Lung (tissue), 12 donors: ENCODE measurements around the gene DNAJC1. TPM values are rescaled to one million over a fixed set of nuclear protein-coding genes. Genes with fewer than 3 reads are reported as not detected.

Source experiments
- ATAC-seq: fragments of 200-7000 bp; cut with Tn5 transposase; one replicate; pipeline ENCODE4 v1.9.1; 2020; ENCODE audit warnings: moderate number of reproducible peaks; ENCODE audit not compliant: insufficient read depth, low FRiP score
- DNase-seq, 3 donors: peaks; one replicate each; pipeline ENCODE4 v3.0.0-alpha.2; 2013 to 2017
- H3K27ac ChIP-seq, 2 donors: one replicate each; pipeline ENCODE4 v1.5.1; 2013; ENCODE audit warnings: mild to moderate bottlenecking in 2 of 2, moderate library complexity in 2 of 2, control low read depth in 1 of 2, inconsistent platforms in 1 of 2, low read depth in 1 of 2, low read length in 1 of 2
- H3K27me3 ChIP-seq, 3 donors: one replicate each; pipeline ENCODE4 v1.5.1; 2013; ENCODE audit warnings: low read length in 2 of 3; ENCODE audit not compliant: control insufficient read depth in 3 of 3, insufficient read depth in 3 of 3
- H3K36me3 ChIP-seq, 4 donors: one replicate each; pipeline ENCODE4 v1.5.1; 2013; ENCODE audit warnings: low read length in 4 of 4, mild to moderate bottlenecking in 1 of 4, moderate library complexity in 1 of 4; ENCODE audit not compliant: control insufficient read depth in 4 of 4, insufficient read depth in 4 of 4
- H3K4me1 ChIP-seq, 5 donors: one replicate each; pipeline ENCODE4 v1.5.1; 2013; ENCODE audit warnings: low read length in 5 of 5, mild to moderate bottlenecking in 2 of 5, moderate library complexity in 1 of 5; ENCODE audit not compliant: control insufficient read depth in 5 of 5, insufficient read depth in 5 of 5
- H3K4me3 ChIP-seq: one replicate; pipeline ENCODE4 v1.5.1; 2013; ENCODE audit warnings: mild to moderate bottlenecking, control low read depth, moderate library complexity
- H3K9ac ChIP-seq, 2 donors: one replicate each; pipeline ENCODE4 v1.5.1; 2013; ENCODE audit warnings: low read length in 2 of 2, control low read depth in 1 of 2; ENCODE audit not compliant: insufficient read depth in 1 of 2
- H3K9me3 ChIP-seq, 4 donors: one replicate each; pipeline ENCODE4 v1.5.1; 2013; ENCODE audit warnings: low read length in 3 of 4, mild to moderate bottlenecking in 1 of 4, moderate library complexity in 1 of 4; ENCODE audit not compliant: control insufficient read depth in 4 of 4, insufficient read depth in 3 of 4
- CTCF ChIP-seq: IDR thresholded peaks from 2 replicates; pipeline ENCODE4 v1.5.1; 2012; ENCODE audit warnings: mild to moderate bottlenecking; ENCODE audit errors: control extremely low read depth, extremely low read depth
- WGBS, 2 donors: extraction: QIAGEN DNeasy Blood & Tissue Kit; methylation state at CpG; one replicate each; pipeline ENCODE4 v1.1.7; 2013; 5-methylcytosine and 5-hydroxymethylcytosine counted together
- polyA plus RNA-seq, 2 donors: library from polyadenylated mRNA; stranded (reverse); fragments of 200-250 nt; gene quantifications; one replicate each; pipeline ENCODE4 v1.2.1, GENCODE V29; 2013
- total RNA-seq, 2 donors: library from RNA; depleted of rRNA in 1 of 2; stranded (reverse); fragments of >200 nt in 1 of 2; gene quantifications; one replicate each; pipeline ENCODE4 v1.2.1, GENCODE V29; 2014 to 2021
- donor health status: control.
- donor health status: control.
- donor health status: Bipolar disorder and iron deficiency.
- donor health status: healthy.
- donor health status: DM: yes; HTN: yes; CAD: no.

The DNAJC1 gene
- total and polyA plus RNA-seq, 4 donors: 31.0 to 38.2 (median 35.6) TPM

- 82 to 88% methylated on average over 5 of the region's 5 CpGs for WGBS, 2 donors
- H3K4me3 ChIP-seq: no peak overlapping the region
- no peak for DNase-seq
- H3K27me3 ChIP-seq: no peaks in the 10 kb centered on the region
- no peak for ATAC-seq
- no peak overlapping the region for H3K9ac ChIP-seq
- no peak for TF ChIP-seq CTCF
- peaks cover 0 to 9% (median 0%) of the 10 kb centered on the region in 5 donors for H3K4me1 ChIP-seq
- peaks cover 0 to 1% (median 0%) of the 10 kb centered on the region in 4 donors for H3K36me3 ChIP-seq
- H3K9me3 ChIP-seq: no peaks in the 10 kb centered on the region
- no peak overlapping the region for H3K27ac ChIP-seq
Measured at GRCh38 chr10:21910798-21911197, 92.7 kb downstream of the DNAJC1 start.

GRCh38 chr10:21907436-21907835, 96.1 kb downstream of the DNAJC1 start:
- Histone ChIP-seq H3K9me3 (no peaks in the 10 kb centered on the region), H3K4me3 (no peak overlapping the region), H3K9ac (no peak overlapping the region), H3K27me3 (no peaks in the 10 kb centered on the region), H3K27ac (no peak overlapping the region), H3K4me1 (peaks cover 0 to 4% (median 0%) of the 10 kb centered on the region in 5 donors), H3K36me3 (peaks cover 0 to 3% (median 1%) of the 10 kb centered on the region in 4 donors)
- no peak for ATAC-seq
- no peak for TF ChIP-seq CTCF
- DNase-seq: no peak
- WGBS, 2 donors: 95 to 98% methylated on average over 2 of the region's 2 CpGs

- Histone ChIP-seq H3K4me3 (no peak overlapping the region), H3K9me3 (no peaks in the 10 kb centered on the region), H3K27ac (no peak overlapping the region), H3K4me1 (no peaks in the 10 kb centered on the region), H3K36me3 (peaks cover 0 to 3% (median 1%) of the 10 kb centered on the region in 4 donors), H3K27me3 (no peaks in the 10 kb centered on the region), H3K9ac (no peak overlapping the region)
- WGBS, 2 donors: 93 to 98% methylated on average over 2 of the region's 2 CpGs
- TF ChIP-seq CTCF: no peak
- ATAC-seq: no peak
- DNase-seq: no peak
Measured at GRCh38 chr10:21904930-21905329, 98.6 kb downstream of the DNAJC1 start.

- Histone ChIP-seq H3K9ac (no peak overlapping the region), H3K4me3 (no peak overlapping the region), H3K27ac (no peak overlapping the region), H3K9me3 (peaks cover 0 to 3% (median under 1%) of the 10 kb centered on the region in 4 donors), H3K27me3 (no peaks in the 10 kb centered on the region), H3K36me3 (peaks cover under 1 to 11% (median 4%) of the 10 kb centered on the region in 4 donors), H3K4me1 (peaks cover 0 to 5% (median 0%) of the 10 kb centered on the region in 5 donors)
- no peak for ATAC-seq
- 85 to 90% methylated on average over 5 of the region's 5 CpGs for WGBS, 2 donors
- no peak for TF ChIP-seq CTCF
- DNase-seq: peak in 1 of 3 donors; percentile 32
Measured at GRCh38 chr10:21899736-21900135, 103.8 kb downstream of the DNAJC1 start.
